ENCODE measurements around the gene AGAP1. TPM values are rescaled to one million over a fixed set of nuclear protein-coding genes. Genes with fewer than 3 reads are reported as not detected.

Gene AGAP1
- total RNA-seq, 2 donors from 2014 or later = 19.1 to 20.8 TPM

- H3K4me1 ChIP-seq (ENCODE audit: control insufficient read depth in 1 of 2, low read depth in 2 of 2) = peaks cover 7 to 12% of the 10 kb centered on the region in 2 donors
- no peak overlapping the region for H3K4me3 ChIP-seq
- TF ChIP-seq, protein P1, sequence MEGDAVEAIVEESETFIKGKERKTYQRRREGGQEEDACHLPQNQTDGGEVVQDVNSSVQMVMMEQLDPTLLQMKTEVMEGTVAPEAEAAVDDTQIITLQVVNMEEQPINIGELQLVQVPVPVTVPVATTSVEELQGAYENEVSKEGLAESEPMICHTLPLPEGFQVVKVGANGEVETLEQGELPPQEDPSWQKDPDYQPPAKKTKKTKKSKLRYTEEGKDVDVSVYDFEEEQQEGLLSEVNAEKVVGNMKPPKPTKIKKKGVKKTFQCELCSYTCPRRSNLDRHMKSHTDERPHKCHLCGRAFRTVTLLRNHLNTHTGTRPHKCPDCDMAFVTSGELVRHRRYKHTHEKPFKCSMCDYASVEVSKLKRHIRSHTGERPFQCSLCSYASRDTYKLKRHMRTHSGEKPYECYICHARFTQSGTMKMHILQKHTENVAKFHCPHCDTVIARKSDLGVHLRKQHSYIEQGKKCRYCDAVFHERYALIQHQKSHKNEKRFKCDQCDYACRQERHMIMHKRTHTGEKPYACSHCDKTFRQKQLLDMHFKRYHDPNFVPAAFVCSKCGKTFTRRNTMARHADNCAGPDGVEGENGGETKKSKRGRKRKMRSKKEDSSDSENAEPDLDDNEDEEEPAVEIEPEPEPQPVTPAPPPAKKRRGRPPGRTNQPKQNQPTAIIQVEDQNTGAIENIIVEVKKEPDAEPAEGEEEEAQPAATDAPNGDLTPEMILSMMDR (IDR thresholded peaks at IDR 0.05) = no peak
- ATAC-seq (ENCODE audit: insufficient number of reproducible peaks, low FRiP score, low read depth) = no peak
- DNase-seq (ENCODE audit: low spot score) = no peak
- no peaks in the 10 kb centered on the region for H3K27me3 ChIP-seq (replicated peaks; ENCODE audit: insufficient read depth)
- no peaks in the 10 kb centered on the region for H3K9me3 ChIP-seq
- H3K36me3 ChIP-seq = peaks cover 3% of the 10 kb centered on the region
- H3K27ac ChIP-seq = no peak overlapping the region
Observed at GRCh38 chr2:235705296-235705695, 211.5 kb downstream of the AGAP1 start.

DNA sequence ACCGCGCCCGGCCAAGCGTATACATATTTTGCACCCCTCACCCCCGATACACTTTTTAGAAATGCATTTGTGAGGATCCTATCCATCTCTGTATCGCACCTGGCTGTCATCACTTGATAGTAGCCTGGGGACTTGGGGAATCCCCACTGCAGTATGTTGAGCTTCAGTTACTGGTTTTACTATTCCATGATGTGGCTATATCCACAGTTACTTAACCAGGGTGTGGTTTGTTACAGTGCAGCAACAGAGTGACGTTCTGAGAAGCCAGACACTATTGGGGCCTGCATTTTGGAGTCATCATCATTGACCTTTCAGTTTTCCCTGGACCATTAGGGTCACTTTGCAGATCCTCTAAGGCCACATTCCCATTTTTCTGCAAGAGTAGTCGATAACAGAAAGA, 212.7 kb downstream of the AGAP1 start:
- ATAC-seq (ENCODE audit: insufficient number of reproducible peaks, low FRiP score, low read depth) (no peak), DNase-seq (ENCODE audit: low spot score) (no peak)
- Histone ChIP-seq H3K4me1 (ENCODE audit: control insufficient read depth in 1 of 2, low read depth in 2 of 2) (peaks cover 7 to 11% of the 10 kb centered on the region in 2 donors), H3K9me3 (no peaks in the 10 kb centered on the region), H3K36me3 (peaks cover 5% of the 10 kb centered on the region), H3K27ac (no peak overlapping the region), H3K4me3 (no peak overlapping the region), H3K27me3 (replicated peaks; ENCODE audit: insufficient read depth) (no peaks in the 10 kb centered on the region)
- TF ChIP-seq, protein P1 (IDR thresholded peaks at IDR 0.05) = no peak

GRCh38 chr2:235707411-235708096, 213.7 kb downstream of the AGAP1 start:
- DNase-seq (ENCODE audit: low spot score) (no peak), ATAC-seq (ENCODE audit: insufficient number of reproducible peaks, low FRiP score, low read depth) (no peak)
- TF ChIP-seq, protein P1 (IDR thresholded peaks at IDR 0.05) = no peak
- H3K9me3 ChIP-seq = no peaks in the 10 kb centered on the region
- no peak overlapping the region for H3K27ac ChIP-seq
- peaks cover under 1 to 4% of the 10 kb centered on the region in 2 donors for H3K4me1 ChIP-seq (ENCODE audit: control insufficient read depth in 1 of 2, low read depth in 2 of 2)
- H3K27me3 ChIP-seq (replicated peaks; ENCODE audit: insufficient read depth) = no peaks in the 10 kb centered on the region
- no peak overlapping the region for H3K4me3 ChIP-seq
- peaks cover 5% of the 10 kb centered on the region for H3K36me3 ChIP-seq

DNA sequence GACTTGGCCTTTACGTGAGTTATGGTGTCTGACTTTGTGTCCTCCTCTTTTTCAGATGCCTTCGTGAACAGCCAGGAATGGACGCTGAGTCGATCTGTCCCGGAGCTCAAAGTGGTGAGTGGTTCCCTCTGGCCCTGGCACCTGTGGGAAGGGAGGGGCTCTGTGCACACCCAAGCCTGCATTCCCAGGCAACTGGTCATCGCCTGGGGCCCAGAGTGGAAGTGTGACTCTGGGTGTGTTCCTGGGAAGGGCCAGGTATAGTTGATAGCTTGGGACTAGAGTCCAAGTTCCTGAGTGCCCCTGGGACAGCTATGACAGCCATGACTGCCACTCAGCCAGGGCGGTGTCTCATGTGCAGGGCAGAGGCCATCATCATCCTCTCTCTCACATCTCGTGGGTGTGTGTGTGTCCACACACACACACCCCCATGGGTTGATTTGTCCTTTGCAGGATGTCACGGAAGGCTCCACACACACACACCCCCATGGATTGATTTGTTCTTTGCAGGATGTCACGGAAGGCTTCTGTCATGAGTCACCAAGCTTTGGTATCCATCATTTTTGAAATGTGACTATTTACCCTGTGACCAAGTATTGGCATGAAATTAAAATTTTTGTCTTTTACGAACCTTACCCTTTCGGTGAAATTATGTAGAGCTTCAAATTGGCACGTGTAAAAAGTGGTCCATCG, 215.4 kb downstream of the AGAP1 start:
- TF ChIP-seq, protein P1 (IDR thresholded peaks at IDR 0.05) = no peak
- Histone ChIP-seq H3K36me3 (peaks cover 5% of the 10 kb centered on the region), H3K27me3 (replicated peaks; ENCODE audit: insufficient read depth) (no peaks in the 10 kb centered on the region), H3K4me1 (ENCODE audit: control insufficient read depth in 1 of 2, low read depth in 2 of 2) (no peaks in the 10 kb centered on the region), H3K27ac (no peak overlapping the region), H3K4me3 (no peak overlapping the region), H3K9me3 (no peaks in the 10 kb centered on the region)
- ATAC-seq (ENCODE audit: insufficient number of reproducible peaks, low FRiP score, low read depth) = no peak
- no peak for DNase-seq (ENCODE audit: low spot score)

GRCh38 chr2:235709969-235710879, 216.4 kb downstream of the AGAP1 start:
- DNase-seq (ENCODE audit: low spot score) = no peak
- peaks cover 5% of the 10 kb centered on the region for H3K36me3 ChIP-seq
- H3K27ac ChIP-seq = no peak overlapping the region
- H3K9me3 ChIP-seq = no peaks in the 10 kb centered on the region
- ATAC-seq (ENCODE audit: insufficient number of reproducible peaks, low FRiP score, low read depth) = no peak
- H3K4me3 ChIP-seq = no peak overlapping the region
- H3K4me1 ChIP-seq (ENCODE audit: control insufficient read depth in 1 of 2, low read depth in 2 of 2) = no peaks in the 10 kb centered on the region
- H3K27me3 ChIP-seq (replicated peaks; ENCODE audit: insufficient read depth) = no peaks in the 10 kb centered on the region
- TF ChIP-seq, protein P1 (IDR thresholded peaks at IDR 0.05) = no peak

Data from thoracic aorta (tissue), 2 donors.